Measurements from ENCODE around the gene ZBTB20. TPM values are rescaled to one million over a fixed set of nuclear protein-coding genes. Genes with fewer than 3 reads are reported as not detected.

Gene ZBTB20
- total RNA-seq, 1 experiment from 2014 or later = 1.6 TPM

- Histone ChIP-seq H3K27ac (ENCODE audit: low read length) (no peak overlapping the region), H3K36me3 (ENCODE audit: insufficient read depth, low read length) (no peaks in the 10 kb centered on the region), H3K9me3 (ENCODE audit: low read length) (peaks cover 5% of the 10 kb centered on the region), H3K9me2 (replicated peaks; ENCODE audit: insufficient read depth, low read length) (no peaks in the 10 kb centered on the region), H3K79me2 (ENCODE audit: low read length) (no peaks in the 10 kb centered on the region), H3K9ac (ENCODE audit: low read length) (no peak overlapping the region), H3K27me3 (ENCODE audit: low read length) (no peaks in the 10 kb centered on the region), H3K4me2 (ENCODE audit: low read depth, low read length, poor library complexity, severe bottlenecking) (no peak overlapping the region), H3K4me1 (ENCODE audit: low read length) (no peaks in the 10 kb centered on the region), H3K4me3 (ENCODE audit: low read length) (no peak overlapping the region), H4K20me1 (ENCODE audit: insufficient read depth, low read depth, low read length) (no peaks in the 10 kb centered on the region), H2AFZ (ENCODE audit: low read length) (no peak overlapping the region)
- DNase-seq = no peak
Observed at GRCh38 chr3:114640126-114640525, 507.0 kb downstream of the ZBTB20 start.

DNA sequence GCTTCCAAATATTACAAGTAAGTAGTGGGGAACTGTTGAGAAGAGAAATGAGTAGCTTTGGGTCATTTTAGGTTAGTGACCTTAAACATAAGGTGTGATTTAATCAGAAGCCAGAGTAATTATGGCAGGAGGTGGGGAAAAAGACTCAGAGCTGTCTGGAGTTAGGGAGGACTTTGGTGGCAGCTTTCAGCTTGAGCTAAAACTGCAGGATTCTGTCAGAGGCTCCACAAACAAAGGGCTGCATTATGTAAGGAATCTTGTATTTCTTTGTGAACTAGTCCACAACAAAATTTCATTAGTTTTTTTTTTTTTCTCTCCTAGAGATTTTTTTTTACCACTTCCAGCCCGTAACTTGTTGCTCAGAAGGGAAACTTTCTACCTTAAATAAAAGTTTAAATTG is 507.9 kb downstream of the ZBTB20 start:
- no peak for DNase-seq
- Histone ChIP-seq H3K27ac (ENCODE audit: low read length) (no peak overlapping the region), H3K4me2 (ENCODE audit: low read depth, low read length, poor library complexity, severe bottlenecking) (no peak overlapping the region), H3K9me2 (replicated peaks; ENCODE audit: insufficient read depth, low read length) (no peaks in the 10 kb centered on the region), H3K4me1 (ENCODE audit: low read length) (no peaks in the 10 kb centered on the region), H3K27me3 (ENCODE audit: low read length) (no peaks in the 10 kb centered on the region), H4K20me1 (ENCODE audit: insufficient read depth, low read depth, low read length) (no peaks in the 10 kb centered on the region), H3K9ac (ENCODE audit: low read length) (no peak overlapping the region), H2AFZ (ENCODE audit: low read length) (no peak overlapping the region), H3K79me2 (ENCODE audit: low read length) (no peaks in the 10 kb centered on the region), H3K36me3 (ENCODE audit: insufficient read depth, low read length) (no peaks in the 10 kb centered on the region), H3K9me3 (ENCODE audit: low read length) (peaks cover 6% of the 10 kb centered on the region), H3K4me3 (ENCODE audit: low read length) (no peak overlapping the region)

DNA sequence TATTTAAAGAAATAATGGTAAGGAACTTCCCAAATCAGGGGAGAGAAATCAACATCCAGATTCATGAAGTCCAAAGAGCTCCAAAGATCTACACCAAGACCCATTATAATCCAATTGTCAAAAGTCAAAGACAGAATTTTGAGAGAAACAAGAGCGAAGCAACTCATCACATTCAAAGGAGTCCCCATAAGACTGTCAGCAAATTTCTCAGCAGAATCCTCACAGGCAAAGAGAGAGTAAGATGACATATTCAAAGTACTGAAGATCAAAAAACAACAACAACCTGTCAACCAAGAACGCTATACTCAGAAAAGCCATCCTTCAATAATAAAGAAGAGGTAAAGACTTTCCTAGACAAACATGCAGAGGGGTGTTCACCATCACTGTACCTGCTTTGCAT is 511.2 kb downstream of the ZBTB20 start:
- Histone ChIP-seq H2AFZ (ENCODE audit: low read length) (no peak overlapping the region), H3K79me2 (ENCODE audit: low read length) (no peaks in the 10 kb centered on the region), H3K9ac (ENCODE audit: low read length) (no peak overlapping the region), H3K4me2 (ENCODE audit: low read depth, low read length, poor library complexity, severe bottlenecking) (no peak overlapping the region), H3K4me3 (ENCODE audit: low read length) (no peak overlapping the region), H3K4me1 (ENCODE audit: low read length) (no peaks in the 10 kb centered on the region), H3K9me3 (ENCODE audit: low read length) (peaks cover 6% of the 10 kb centered on the region), H3K27ac (ENCODE audit: low read length) (no peak overlapping the region), H3K36me3 (ENCODE audit: insufficient read depth, low read length) (no peaks in the 10 kb centered on the region), H3K9me2 (replicated peaks; ENCODE audit: insufficient read depth, low read length) (no peaks in the 10 kb centered on the region), H4K20me1 (ENCODE audit: insufficient read depth, low read depth, low read length) (no peaks in the 10 kb centered on the region), H3K27me3 (ENCODE audit: low read length) (no peaks in the 10 kb centered on the region)
- DNase-seq = no peak

DNA sequence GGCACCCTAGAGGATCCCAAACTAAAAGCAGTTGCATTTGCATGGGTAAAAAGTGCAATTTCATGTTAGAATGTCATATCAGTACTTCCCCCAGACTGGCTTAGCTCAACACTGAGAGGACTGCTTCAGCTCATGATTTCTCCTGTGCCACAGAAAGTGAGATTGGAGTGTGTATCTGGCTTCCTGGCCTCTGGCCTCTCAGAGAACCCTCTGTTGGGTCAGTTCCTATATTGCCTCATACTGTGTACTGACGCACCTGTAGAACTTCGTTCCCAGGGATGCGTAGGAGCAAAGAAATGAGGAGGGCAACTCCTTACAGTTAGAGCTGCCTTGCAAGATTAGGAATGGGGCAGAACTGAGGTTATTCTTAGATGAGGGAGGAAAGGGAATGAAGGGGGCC is 512.5 kb downstream of the ZBTB20 start:
- Histone ChIP-seq H3K9me3 (ENCODE audit: low read length) (peaks cover 6% of the 10 kb centered on the region), H3K27me3 (ENCODE audit: low read length) (no peaks in the 10 kb centered on the region), H3K4me1 (ENCODE audit: low read length) (no peaks in the 10 kb centered on the region), H4K20me1 (ENCODE audit: insufficient read depth, low read depth, low read length) (no peaks in the 10 kb centered on the region), H3K36me3 (ENCODE audit: insufficient read depth, low read length) (no peaks in the 10 kb centered on the region), H3K9ac (ENCODE audit: low read length) (no peak overlapping the region), H3K27ac (ENCODE audit: low read length) (no peak overlapping the region), H3K4me3 (ENCODE audit: low read length) (no peak overlapping the region), H3K79me2 (ENCODE audit: low read length) (no peaks in the 10 kb centered on the region), H2AFZ (ENCODE audit: low read length) (no peak overlapping the region), H3K4me2 (ENCODE audit: low read depth, low read length, poor library complexity, severe bottlenecking) (no peak overlapping the region), H3K9me2 (replicated peaks; ENCODE audit: insufficient read depth, low read length) (no peaks in the 10 kb centered on the region)
- DNase-seq = no peak

GRCh38 chr3:114632757-114633424 is 514.2 kb downstream of the ZBTB20 start:
- DNase-seq = no peak
- H3K9me2 ChIP-seq (replicated peaks; ENCODE audit: insufficient read depth, low read length) = no peaks in the 10 kb centered on the region
- peaks cover 6% of the 10 kb centered on the region for H3K9me3 ChIP-seq (ENCODE audit: low read length)
- H4K20me1 ChIP-seq (ENCODE audit: insufficient read depth, low read depth, low read length) = no peaks in the 10 kb centered on the region
- no peak overlapping the region for H2AFZ ChIP-seq (ENCODE audit: low read length)
- H3K4me1 ChIP-seq (ENCODE audit: low read length) = no peaks in the 10 kb centered on the region
- no peaks in the 10 kb centered on the region for H3K79me2 ChIP-seq (ENCODE audit: low read length)
- no peak overlapping the region for H3K4me2 ChIP-seq (ENCODE audit: low read depth, low read length, poor library complexity, severe bottlenecking)
- H3K36me3 ChIP-seq (ENCODE audit: insufficient read depth, low read length) = no peaks in the 10 kb centered on the region
- H3K9ac ChIP-seq (ENCODE audit: low read length) = no peak overlapping the region
- no peak overlapping the region for H3K4me3 ChIP-seq (ENCODE audit: low read length)
- no peak overlapping the region for H3K27ac ChIP-seq (ENCODE audit: low read length)
- H3K27me3 ChIP-seq (ENCODE audit: low read length) = no peaks in the 10 kb centered on the region

- H3K27me3 ChIP-seq (ENCODE audit: low read length) = no peaks in the 10 kb centered on the region
- DNase-seq = no peak
- no peak overlapping the region for H2AFZ ChIP-seq (ENCODE audit: low read length)
- no peaks in the 10 kb centered on the region for H3K36me3 ChIP-seq (ENCODE audit: insufficient read depth, low read length)
- no peaks in the 10 kb centered on the region for H3K79me2 ChIP-seq (ENCODE audit: low read length)
- H3K27ac ChIP-seq (ENCODE audit: low read length) = no peak overlapping the region
- H3K4me2 ChIP-seq (ENCODE audit: low read depth, low read length, poor library complexity, severe bottlenecking) = no peak overlapping the region
- no peak overlapping the region for H3K4me3 ChIP-seq (ENCODE audit: low read length)
- no peak overlapping the region for H3K9ac ChIP-seq (ENCODE audit: low read length)
- H3K9me2 ChIP-seq (replicated peaks; ENCODE audit: insufficient read depth, low read length) = no peaks in the 10 kb centered on the region
- no peaks in the 10 kb centered on the region for H4K20me1 ChIP-seq (ENCODE audit: insufficient read depth, low read depth, low read length)
- H3K9me3 ChIP-seq (ENCODE audit: low read length) = no peaks in the 10 kb centered on the region
- H3K4me1 ChIP-seq (ENCODE audit: low read length) = no peaks in the 10 kb centered on the region
Observed at GRCh38 chr3:114627770-114628169, 519.3 kb downstream of the ZBTB20 start.

- Histone ChIP-seq H4K20me1 (ENCODE audit: insufficient read depth, low read depth, low read length) (no peaks in the 10 kb centered on the region), H3K9me3 (ENCODE audit: low read length) (no peaks in the 10 kb centered on the region), H3K4me1 (ENCODE audit: low read length) (no peaks in the 10 kb centered on the region), H3K36me3 (ENCODE audit: insufficient read depth, low read length) (no peaks in the 10 kb centered on the region), H3K4me2 (ENCODE audit: low read depth, low read length, poor library complexity, severe bottlenecking) (no peak overlapping the region), H3K9ac (ENCODE audit: low read length) (no peak overlapping the region), H3K27me3 (ENCODE audit: low read length) (no peaks in the 10 kb centered on the region), H3K27ac (ENCODE audit: low read length) (no peak overlapping the region), H3K4me3 (ENCODE audit: low read length) (no peak overlapping the region), H3K79me2 (ENCODE audit: low read length) (no peaks in the 10 kb centered on the region), H3K9me2 (replicated peaks; ENCODE audit: insufficient read depth, low read length) (no peaks in the 10 kb centered on the region), H2AFZ (ENCODE audit: low read length) (no peak overlapping the region)
- no peak for DNase-seq
Observed at GRCh38 chr3:114626751-114627150, 520.3 kb downstream of the ZBTB20 start.

DNA sequence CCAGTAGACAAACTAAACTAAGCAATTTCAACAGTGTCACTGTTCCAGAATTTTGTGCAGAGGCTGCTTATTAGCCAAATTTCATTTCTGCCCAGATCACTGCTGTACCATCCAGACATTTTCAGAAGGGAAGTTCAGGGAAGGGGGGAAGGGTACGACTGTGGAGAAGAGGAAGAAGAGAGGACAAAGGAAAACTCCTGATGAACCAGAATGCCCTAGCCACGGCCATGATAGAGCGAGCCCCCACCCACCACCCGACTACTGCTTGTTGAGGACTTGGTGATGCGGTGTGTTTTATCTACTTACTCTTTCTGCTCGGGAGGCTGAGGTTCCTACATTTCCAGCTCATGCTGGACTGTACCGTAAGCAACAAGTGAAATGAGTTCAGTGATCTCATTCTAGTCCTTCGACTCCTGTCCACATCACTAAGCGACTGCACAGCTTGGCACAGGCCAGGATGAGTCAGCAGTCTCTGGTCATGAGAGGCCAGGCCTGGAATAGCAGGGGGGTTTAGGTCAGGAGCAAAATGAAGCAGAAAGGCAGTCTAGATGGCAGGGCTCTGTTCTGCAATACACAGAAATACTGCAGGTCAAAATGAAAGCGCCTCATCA is 522.4 kb downstream of the ZBTB20 start:
- Histone ChIP-seq H3K4me1 (ENCODE audit: low read length) (no peaks in the 10 kb centered on the region), H3K9me2 (replicated peaks; ENCODE audit: insufficient read depth, low read length) (no peaks in the 10 kb centered on the region), H3K9ac (ENCODE audit: low read length) (no peak overlapping the region), H3K4me3 (ENCODE audit: low read length) (no peak overlapping the region), H2AFZ (ENCODE audit: low read length) (no peak overlapping the region), H3K27me3 (ENCODE audit: low read length) (no peaks in the 10 kb centered on the region), H3K79me2 (ENCODE audit: low read length) (no peaks in the 10 kb centered on the region), H3K27ac (ENCODE audit: low read length) (no peak overlapping the region), H3K36me3 (ENCODE audit: insufficient read depth, low read length) (no peaks in the 10 kb centered on the region), H3K9me3 (ENCODE audit: low read length) (no peaks in the 10 kb centered on the region), H4K20me1 (ENCODE audit: insufficient read depth, low read depth, low read length) (no peaks in the 10 kb centered on the region), H3K4me2 (ENCODE audit: low read depth, low read length, poor library complexity, severe bottlenecking) (no peak overlapping the region)
- DNase-seq = no peak

Measured in Karpas-422 (cell line).